ENCODE measurements around the gene FEN1. TPM values are rescaled to one million over a fixed set of nuclear protein-coding genes. Genes with fewer than 3 reads are reported as not detected.

FEN1 gene
- total RNA-seq, 3 donors from 2014 or later = 7.5 to 21.8 (median 8.1) TPM

GRCh38 chr11:61841636-61842527 lies 49.2 kb downstream of the FEN1 start:
- TF ChIP-seq, protein P1, sequence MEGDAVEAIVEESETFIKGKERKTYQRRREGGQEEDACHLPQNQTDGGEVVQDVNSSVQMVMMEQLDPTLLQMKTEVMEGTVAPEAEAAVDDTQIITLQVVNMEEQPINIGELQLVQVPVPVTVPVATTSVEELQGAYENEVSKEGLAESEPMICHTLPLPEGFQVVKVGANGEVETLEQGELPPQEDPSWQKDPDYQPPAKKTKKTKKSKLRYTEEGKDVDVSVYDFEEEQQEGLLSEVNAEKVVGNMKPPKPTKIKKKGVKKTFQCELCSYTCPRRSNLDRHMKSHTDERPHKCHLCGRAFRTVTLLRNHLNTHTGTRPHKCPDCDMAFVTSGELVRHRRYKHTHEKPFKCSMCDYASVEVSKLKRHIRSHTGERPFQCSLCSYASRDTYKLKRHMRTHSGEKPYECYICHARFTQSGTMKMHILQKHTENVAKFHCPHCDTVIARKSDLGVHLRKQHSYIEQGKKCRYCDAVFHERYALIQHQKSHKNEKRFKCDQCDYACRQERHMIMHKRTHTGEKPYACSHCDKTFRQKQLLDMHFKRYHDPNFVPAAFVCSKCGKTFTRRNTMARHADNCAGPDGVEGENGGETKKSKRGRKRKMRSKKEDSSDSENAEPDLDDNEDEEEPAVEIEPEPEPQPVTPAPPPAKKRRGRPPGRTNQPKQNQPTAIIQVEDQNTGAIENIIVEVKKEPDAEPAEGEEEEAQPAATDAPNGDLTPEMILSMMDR (IDR thresholded peaks at IDR 0.05) = no peak
- Histone ChIP-seq H3K9me3 (no peaks in the 10 kb centered on the region), H3K4me1 (ENCODE audit: low read depth) (no peaks in the 10 kb centered on the region), H3K4me3 (no peak overlapping the region), H3K36me3 (ENCODE audit: low read depth) (no peaks in the 10 kb centered on the region)
- intact Hi-C loops (cut with DNase I, micrococcal nuclease) = no loop called here
- no peak for ATAC-seq
- DNase-seq = no peak

GRCh38 chr11:61842528-61842820 lies 49.8 kb downstream of the FEN1 start:
- intact Hi-C loops (cut with DNase I, micrococcal nuclease) = no loop called here
- TF ChIP-seq, protein P1 (IDR thresholded peaks at IDR 0.05) = no peak
- ATAC-seq (no peak), DNase-seq (no peak)
- H3K4me1 ChIP-seq (ENCODE audit: low read depth) = no peaks in the 10 kb centered on the region
- H3K9me3 ChIP-seq = no peaks in the 10 kb centered on the region
- no peaks in the 10 kb centered on the region for H3K36me3 ChIP-seq (ENCODE audit: low read depth)
- H3K4me3 ChIP-seq = no peak overlapping the region

DNA sequence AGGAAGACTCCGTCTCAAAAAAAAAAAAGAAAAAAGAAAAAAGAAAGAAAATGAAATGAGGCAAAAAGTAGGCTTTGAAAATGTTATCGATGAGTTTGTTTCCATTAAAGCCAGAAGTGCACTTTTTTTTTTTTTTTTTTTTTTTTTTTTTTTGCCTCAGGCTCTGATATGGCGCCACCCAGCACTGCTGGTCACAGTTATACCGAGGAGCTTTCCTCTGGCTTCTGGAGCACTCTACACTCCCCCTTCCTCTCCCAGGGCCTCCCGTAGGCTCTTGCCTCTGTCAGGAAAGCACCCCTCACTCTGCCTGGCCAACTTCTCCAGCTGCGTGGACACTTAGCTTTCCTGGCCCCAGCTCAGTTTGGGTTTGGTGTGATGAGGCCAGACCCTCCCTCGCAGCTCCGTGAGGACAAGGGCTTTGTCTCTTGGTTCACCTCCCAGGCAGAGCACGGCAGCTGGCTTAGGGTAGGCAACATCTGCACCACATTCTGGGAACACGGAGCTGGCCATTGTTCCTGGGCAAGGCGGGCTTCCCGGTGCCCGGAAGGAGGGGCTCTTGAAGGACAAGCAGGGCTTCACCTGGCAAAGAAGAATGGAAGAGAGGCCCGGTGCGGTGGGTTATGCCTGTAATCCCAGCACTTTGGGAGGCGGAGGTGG lies 52.3 kb downstream of the FEN1 start:
- no peak overlapping the region for H3K4me3 ChIP-seq
- TF ChIP-seq, protein P1 (IDR thresholded peaks at IDR 0.05) = no peak
- intact Hi-C loops (cut with DNase I, micrococcal nuclease) = no loop called here
- no peaks in the 10 kb centered on the region for H3K4me1 ChIP-seq (ENCODE audit: low read depth)
- no peak for ATAC-seq
- no peaks in the 10 kb centered on the region for H3K9me3 ChIP-seq
- H3K36me3 ChIP-seq (ENCODE audit: low read depth) = no peaks in the 10 kb centered on the region
- no peak for DNase-seq

- H3K4me1 ChIP-seq (ENCODE audit: low read depth) = no peaks in the 10 kb centered on the region
- ATAC-seq = no peak
- H3K36me3 ChIP-seq (ENCODE audit: low read depth) = no peaks in the 10 kb centered on the region
- no peak for DNase-seq
- H3K9me3 ChIP-seq = no peaks in the 10 kb centered on the region
- H3K4me3 ChIP-seq = no peak overlapping the region
- TF ChIP-seq, protein P1 (IDR thresholded peaks at IDR 0.05) = no peak
- intact Hi-C loops (cut with DNase I, micrococcal nuclease) = no loop called here
These were observed 53.8 kb downstream of the FEN1 start for GRCh38 chr11:61846362-61847020.

Other genes starting within 250 kb of the FEN1 start
- 10 to 100 TPM in 2 of 3 donors, 1 to 10 TPM in 1; 8.2 to 19.7 (median 19.0) TPM for gene SYT7, start 211.8 kb upstream of the FEN1 start, total RNA-seq
- 10 to 100 TPM in 2 of 3 donors, 1 to 10 TPM in 1; 7.2 to 12.0 (median 11.9) TPM for gene DAGLA, start 112.5 kb upstream of the FEN1 start, total RNA-seq
- gene MYRF, start 40.3 kb upstream of the FEN1 start, total RNA-seq = 10 to 100 TPM in 2 of 3 donors, 1 to 10 TPM in 1; 7.8 to 15.6 (median 10.2) TPM
- 100 to 1,000 TPM in 1 of 3 donors, 10 to 100 TPM in 2; 56.1 to 107 (median 74.6) TPM for gene TMEM258, start 312 bp upstream of the FEN1 start, total RNA-seq
- 10 to 100 TPM in 1 of 3 donors, 1 to 10 TPM in 2; 2.8 to 17.3 (median 7.3) TPM for gene FADS1, start 24.1 kb downstream of the FEN1 start, total RNA-seq
- gene FADS2, start 35.4 kb downstream of the FEN1 start, total RNA-seq = 10 to 100 TPM in 1 of 3 donors, 1 to 10 TPM in 2; 2.5 to 29.3 (median 8.6) TPM
- 10 to 100 TPM in 2 of 3 donors, 1 to 10 TPM in 1; 8.4 to 21.0 (median 11.5) TPM for gene FADS3, start 98.6 kb downstream of the FEN1 start, total RNA-seq
- 10 to 100 TPM in 2 of 3 donors, 1 to 10 TPM in 1; 2.6 to 15.0 (median 11.8) TPM for gene RAB3IL1, start 124.7 kb downstream of the FEN1 start, total RNA-seq
- gene BEST1, start 157.4 kb downstream of the FEN1 start, total RNA-seq = 1 to 10 TPM in 2 of 3 donors, under 1 TPM in 1; 0.41 to 2.8 (median 1.8) TPM
- 1,000 to 10,000 TPM; 3,081 to 6,795 (median 5,370) TPM for gene FTH1, start 174.7 kb downstream of the FEN1 start, total RNA-seq

All from mucosa of descending colon (tissue), 3 donors.